ENCODE measurements around the gene ARMC5. TPM values are rescaled to one million over a fixed set of nuclear protein-coding genes. Genes with fewer than 3 reads are reported as not detected.
A peak's percentile ranks its signal among the peaks of the same experiment; 100 is the strongest.
"Not testable (repeated sequence)": the region's sequence is repeated elsewhere in the genome, so short reads cannot be mapped to it uniquely, and the experiment has no call there.

Gene ARMC5
- total RNA-seq, 2 donors from 2014 or later, result 8.8 to 10.8 TPM

GRCh38 chr16:31441956-31442355, 17.3 kb upstream of the ARMC5 start:
- DNase-seq (ENCODE audit: low spot score), result no peak
- Histone ChIP-seq H3K27me3 (replicated peaks; ENCODE audit: insufficient read depth) (no peaks in the 10 kb centered on the region), H3K27ac (peak overlapping the region in 1 of 2 donors; percentile 81), H3K9me3 (no peaks in the 10 kb centered on the region), H3K36me3 (no peaks in the 10 kb centered on the region), H3K4me1 (ENCODE audit: control insufficient read depth in 1 of 2, low read depth in 2 of 2) (no peaks in the 10 kb centered on the region), H3K4me3 (peak overlapping the region; percentile 95)
- no peak for ATAC-seq (ENCODE audit: insufficient number of reproducible peaks, low FRiP score, low read depth)
- TF ChIP-seq CTCF (IDR thresholded peaks at IDR 0.05), result no peak

- H3K36me3 ChIP-seq; H3K4me1 ChIP-seq (ENCODE audit: control insufficient read depth in 1 of 2, low read depth in 2 of 2); ATAC-seq (ENCODE audit: insufficient number of reproducible peaks, low FRiP score, low read depth); H3K27ac ChIP-seq; DNase-seq (ENCODE audit: low spot score); H3K4me3 ChIP-seq; H3K9me3 ChIP-seq; H3K27me3 ChIP-seq (replicated peaks; ENCODE audit: insufficient read depth): not testable (repeated sequence)
Measured at GRCh38 chr16:31445931-31446330, 13.4 kb upstream of the ARMC5 start.

GRCh38 chr16:31451201-31451600, 8.1 kb upstream of the ARMC5 start:
- DNase-seq (ENCODE audit: low spot score), result no peak
- Histone ChIP-seq H3K27ac (no peak overlapping the region), H3K4me3 (no peak overlapping the region), H3K4me1 (ENCODE audit: control insufficient read depth in 1 of 2, low read depth in 2 of 2) (peaks cover 39 to 48% of the 10 kb centered on the region in 2 donors), H3K36me3 (no peaks in the 10 kb centered on the region), H3K9me3 (no peaks in the 10 kb centered on the region), H3K27me3 (replicated peaks; ENCODE audit: insufficient read depth) (no peaks in the 10 kb centered on the region)
- no peak for ATAC-seq (ENCODE audit: insufficient number of reproducible peaks, low FRiP score, low read depth)
- no peak for TF ChIP-seq CTCF (IDR thresholded peaks at IDR 0.05)

GRCh38 chr16:31451681-31452351, 7.5 kb upstream of the ARMC5 start:
- Histone ChIP-seq H3K27ac (peak overlapping the region; percentile 79 to 82), H3K9me3 (no peaks in the 10 kb centered on the region), H3K36me3 (no peaks in the 10 kb centered on the region), H3K4me1 (ENCODE audit: control insufficient read depth in 1 of 2, low read depth in 2 of 2) (peaks cover 45 to 55% of the 10 kb centered on the region in 2 donors), H3K4me3 (no peak overlapping the region), H3K27me3 (replicated peaks; ENCODE audit: insufficient read depth) (no peaks in the 10 kb centered on the region)
- DNase-seq (ENCODE audit: low spot score) (no peak), ATAC-seq (ENCODE audit: insufficient number of reproducible peaks, low FRiP score, low read depth) (no peak)
- peak; percentile 64 for TF ChIP-seq CTCF (IDR thresholded peaks at IDR 0.05)

- H3K4me3 ChIP-seq, result peak overlapping the region; percentile 40
- no peak for DNase-seq (ENCODE audit: low spot score)
Measured at GRCh38 chr16:31452631-31453106, 6.6 kb upstream of the ARMC5 start.

More at GRCh38 chr16:31452631-31453106, 6.6 kb upstream of the ARMC5 start:
- Histone ChIP-seq H3K36me3 (no peaks in the 10 kb centered on the region), H3K27me3 (replicated peaks; ENCODE audit: insufficient read depth) (no peaks in the 10 kb centered on the region), H3K27ac (peak overlapping the region; percentile 79 to 82), H3K9me3 (no peaks in the 10 kb centered on the region), H3K4me1 (ENCODE audit: control insufficient read depth in 1 of 2, low read depth in 2 of 2) (peaks cover 53 to 63% of the 10 kb centered on the region in 2 donors)
- no peak for TF ChIP-seq CTCF (IDR thresholded peaks at IDR 0.05)
- peak; percentile 37 for ATAC-seq (ENCODE audit: insufficient number of reproducible peaks, low FRiP score, low read depth)

Measured in thoracic aorta (tissue), 2 donors.